Amniotic stem cell (primary cell): ENCODE results near the gene EFCAB13.
"Not testable (repeated sequence)": the region's sequence is repeated elsewhere in the genome, so short reads cannot be mapped to it uniquely, and the experiment has no call there.

Source experiments
- DNase-seq: peaks from one replicate; lab custom pipeline; 2025; lab: John Stamatoyannopoulos, UW

EFCAB13 gene

DNA sequence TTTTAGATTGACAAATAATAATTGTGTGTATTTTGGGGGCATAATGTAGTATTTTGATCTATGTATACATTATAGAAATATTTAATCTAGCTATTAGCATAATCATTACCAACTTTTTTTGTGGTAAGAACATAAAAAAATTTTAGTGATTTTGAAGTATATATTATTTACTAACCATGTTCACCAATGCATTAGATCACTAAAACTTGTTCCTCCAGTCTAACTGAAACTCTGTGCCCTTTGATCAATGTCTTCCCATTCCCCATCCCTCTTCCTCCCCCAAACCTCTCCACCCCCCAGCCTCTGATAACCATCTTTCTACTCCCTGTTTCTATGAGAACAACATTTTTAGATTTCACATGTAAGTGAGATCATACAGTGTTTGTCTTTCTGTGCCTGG is 8.5 kb downstream of the EFCAB13 start:
- DNase-seq = no peak

DNA sequence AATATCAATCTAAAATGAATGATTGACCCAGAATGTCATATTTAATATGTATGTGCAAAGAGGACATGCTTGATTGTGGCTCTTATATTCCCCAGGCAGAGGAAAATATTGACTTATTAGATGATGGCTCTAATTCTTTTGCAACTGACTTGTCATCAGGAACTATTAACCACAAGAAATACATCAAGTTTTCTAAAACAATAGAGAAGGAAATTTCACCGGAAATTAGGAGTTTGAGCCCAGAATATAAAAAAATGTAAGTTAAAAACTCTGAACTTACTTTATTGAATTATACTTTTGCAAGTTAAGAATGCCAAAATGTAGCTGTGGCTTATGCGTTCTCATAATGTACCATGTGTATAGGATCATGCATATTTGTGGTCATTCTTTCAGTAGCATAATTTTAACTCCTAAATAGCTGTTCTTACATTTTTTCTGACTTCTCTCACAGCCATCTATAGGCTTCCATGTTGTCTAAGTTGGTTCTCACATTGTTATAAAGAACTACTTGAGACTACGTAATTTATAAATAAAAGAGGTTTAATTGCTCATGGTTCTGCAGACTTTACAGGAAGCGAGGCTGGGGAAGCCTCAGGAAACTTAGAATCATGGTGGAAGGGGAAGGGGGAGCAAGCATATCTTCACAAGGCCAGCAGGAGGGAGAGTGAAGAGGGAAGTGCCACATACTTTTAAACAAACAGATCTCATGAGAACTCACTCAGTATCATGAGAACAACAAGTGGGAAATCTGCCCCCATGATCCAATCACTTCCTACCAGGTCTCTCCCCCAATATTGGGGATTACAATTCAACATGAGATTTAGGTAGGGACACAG is 11.6 kb downstream of the EFCAB13 start:
- DNase-seq = no peak

DNA sequence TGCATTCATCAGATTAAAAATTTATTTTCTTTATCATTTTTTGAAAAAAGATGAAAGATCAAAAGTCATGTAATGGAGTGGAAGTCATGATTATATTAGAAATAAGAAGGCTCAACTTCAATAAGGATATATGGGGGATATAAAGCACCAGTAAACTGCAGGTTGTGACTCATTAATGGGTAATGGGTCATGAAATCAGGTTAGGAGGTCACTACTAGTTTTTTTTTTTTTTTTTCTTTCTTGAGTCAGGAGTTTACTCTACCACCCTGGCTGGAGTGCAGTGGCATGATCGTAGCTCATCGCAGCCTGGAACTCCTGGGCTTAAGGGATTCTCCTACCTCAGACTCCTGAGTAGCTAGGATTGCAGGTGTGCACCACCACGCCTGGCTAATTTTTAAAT is 14.3 kb downstream of the EFCAB13 start:
- no peak for DNase-seq

DNA sequence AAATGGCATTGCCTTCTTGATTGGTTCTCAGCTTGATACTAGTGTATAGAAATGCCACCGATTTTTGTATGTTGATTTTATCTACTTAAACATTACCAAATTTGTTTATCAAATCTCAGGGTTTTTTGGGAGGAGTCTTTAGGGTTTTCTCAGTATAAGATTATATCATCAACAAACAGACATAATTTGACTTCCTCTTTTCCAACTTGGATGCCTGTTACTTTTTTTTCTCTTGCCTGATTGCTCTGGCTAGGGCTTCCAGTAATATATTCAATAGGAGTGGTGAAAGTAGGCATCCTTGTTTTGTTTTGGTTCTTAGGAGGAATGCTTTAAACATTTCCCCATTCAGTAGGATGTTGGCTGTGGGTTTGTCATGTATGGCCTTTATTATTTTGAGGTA is 29.1 kb downstream of the EFCAB13 start:
- DNase-seq = no peak

DNA sequence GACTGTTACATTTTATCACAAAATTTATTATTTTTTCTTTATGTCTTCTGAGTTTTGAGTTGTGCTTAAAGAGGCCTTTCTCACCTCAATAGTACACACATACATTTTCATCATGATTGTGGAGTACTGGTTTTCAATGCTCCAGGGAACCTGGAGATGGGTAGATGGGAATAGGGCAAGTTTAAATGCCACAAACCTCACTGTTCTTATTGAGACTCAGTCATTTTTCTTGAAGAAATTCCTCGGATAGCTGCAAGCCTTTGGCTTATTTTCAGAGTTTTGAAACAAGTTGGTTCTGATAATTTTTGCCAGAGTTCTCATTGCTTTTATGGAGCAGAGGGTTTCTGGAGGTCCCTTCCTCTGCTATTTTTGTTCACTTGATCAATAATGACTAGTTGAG is 34.9 kb downstream of the EFCAB13 start:
- DNase-seq = no peak

DNA sequence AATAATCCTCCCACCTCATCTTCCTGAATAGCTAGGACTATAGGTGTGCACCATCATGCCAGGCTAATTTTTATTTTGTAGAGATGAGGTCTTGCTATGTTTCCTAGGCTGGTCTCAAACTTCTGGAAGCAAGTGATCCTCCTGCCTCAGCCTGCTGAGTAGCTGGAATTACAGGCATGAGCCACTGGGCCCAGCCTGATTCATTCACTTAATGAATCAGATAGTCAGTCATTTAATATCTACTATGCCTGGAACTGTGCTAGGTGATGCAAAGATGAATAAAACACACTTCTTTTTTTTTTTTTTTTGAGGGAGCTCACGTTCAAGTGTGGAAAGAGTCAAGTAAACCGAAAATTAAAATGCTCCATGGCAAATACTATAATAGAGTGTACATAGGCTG is 39.4 kb downstream of the EFCAB13 start:
- DNase-seq = no peak

DNA sequence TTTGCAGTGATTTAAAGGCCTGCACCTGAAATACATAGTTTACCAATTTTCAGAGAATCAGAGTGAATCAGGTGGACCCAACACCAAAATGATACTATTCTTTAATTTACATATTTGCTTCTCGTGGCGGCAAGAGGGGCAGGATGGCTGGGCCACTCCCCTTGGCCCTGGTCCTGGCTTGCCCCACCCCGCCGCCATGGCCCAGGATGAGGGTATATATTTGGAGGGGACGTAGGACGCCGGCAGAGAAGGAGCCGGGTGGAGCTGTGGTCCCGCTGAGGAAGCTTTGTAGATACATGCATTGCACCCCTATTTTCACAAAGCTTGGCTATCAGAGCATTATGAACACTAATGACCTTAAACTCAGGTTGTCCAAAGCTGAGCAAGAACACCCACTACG is 43.5 kb downstream of the EFCAB13 start:
- DNase-seq = no peak

DNA sequence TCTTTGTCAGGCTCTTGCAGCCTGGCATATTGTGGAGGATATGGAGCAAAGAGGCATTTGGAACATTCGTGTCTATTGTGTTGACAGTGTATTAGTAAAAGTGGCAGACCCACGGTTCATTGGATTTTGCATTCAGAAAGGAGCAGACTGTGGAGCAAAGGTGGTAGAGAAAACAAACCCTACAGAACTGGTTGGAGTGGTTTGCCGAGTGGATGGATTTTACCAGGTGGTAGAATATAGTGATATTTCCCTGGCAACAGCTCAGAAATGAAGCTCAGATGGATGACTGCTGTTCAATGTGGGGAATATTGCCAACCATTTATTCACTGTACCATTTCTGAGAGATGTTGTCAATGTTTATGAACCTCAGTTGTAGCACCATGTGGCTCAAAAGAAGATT is 44.5 kb downstream of the EFCAB13 start:
- no peak for DNase-seq

DNA sequence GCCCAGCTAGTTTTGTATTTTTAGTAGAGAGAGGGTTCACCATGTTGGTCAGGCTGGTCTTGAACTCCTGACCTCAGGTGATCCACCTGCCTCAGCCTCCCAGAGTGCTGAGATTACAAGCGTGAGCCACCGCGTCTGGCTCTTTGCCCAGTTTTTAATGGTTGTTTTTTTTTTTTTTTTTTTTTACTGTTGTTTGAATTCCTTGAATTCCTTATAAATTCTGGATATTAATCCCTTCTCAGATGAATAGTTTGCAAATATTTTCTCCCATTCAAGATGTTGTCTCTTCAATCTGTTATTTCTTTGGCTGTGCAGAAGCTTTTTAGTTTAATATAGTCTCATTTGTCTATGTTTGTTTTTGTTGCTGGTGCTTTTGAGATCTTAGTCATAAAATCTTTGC is 47.1 kb downstream of the EFCAB13 start:
- DNase-seq = not testable (repeated sequence)

DNA sequence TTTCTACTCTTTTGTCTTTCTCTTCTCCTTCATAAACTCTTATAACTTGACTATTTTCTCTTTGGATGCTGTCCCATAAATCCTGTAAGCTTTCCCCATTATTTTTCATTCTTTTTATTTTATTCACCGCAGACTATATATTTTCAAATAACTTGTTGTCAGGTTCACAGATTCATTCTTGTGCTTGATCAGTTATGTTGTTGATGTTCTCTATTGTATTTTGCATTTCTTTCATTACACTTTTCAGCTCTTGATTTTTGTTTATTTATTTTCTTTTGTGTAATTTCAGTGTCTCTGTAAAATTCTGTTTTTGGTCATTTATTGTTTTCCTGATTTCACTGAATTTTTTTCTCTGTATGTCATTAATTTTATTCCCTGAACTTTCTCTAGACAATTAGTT is 49.2 kb downstream of the EFCAB13 start:
- DNase-seq = no peak

DNA sequence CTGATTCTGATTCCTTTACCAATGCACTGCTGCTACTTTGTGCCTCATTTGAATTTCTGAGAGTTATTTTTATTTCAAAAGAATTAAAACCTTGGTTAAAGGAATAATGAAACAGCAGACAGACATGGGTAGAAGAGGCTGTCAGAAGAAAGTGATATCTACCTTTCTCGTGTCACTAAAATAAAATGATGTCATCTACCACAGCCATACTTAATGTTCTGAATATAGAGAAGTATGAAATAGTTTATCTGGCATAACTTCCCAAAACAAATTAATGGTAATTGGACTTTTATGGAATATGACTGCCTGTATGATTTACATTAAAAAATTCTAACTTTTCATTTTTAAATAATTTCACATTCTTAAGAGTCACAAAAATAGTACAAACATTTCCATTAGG is 52.5 kb downstream of the EFCAB13 start:
- DNase-seq = no peak

DNA sequence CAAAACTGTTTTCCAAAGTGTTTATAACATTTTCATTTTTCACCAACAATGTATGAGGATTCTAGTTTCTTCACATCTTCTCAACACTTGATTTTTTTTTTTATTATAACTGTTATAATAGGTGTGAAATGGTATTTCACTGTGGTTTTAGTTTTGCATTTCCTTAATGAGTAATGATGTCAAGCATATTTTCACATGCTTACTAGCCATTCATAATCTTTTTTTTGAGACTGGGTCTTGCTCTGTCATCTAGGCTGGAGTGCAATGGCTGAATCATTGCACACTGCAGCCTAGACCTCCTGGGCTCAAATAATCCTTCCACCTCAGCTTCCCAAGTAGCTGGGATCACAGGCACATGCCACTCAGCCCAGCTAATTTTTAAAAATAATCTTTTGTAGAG is 65.1 kb downstream of the EFCAB13 start:
- DNase-seq = no peak

DNA sequence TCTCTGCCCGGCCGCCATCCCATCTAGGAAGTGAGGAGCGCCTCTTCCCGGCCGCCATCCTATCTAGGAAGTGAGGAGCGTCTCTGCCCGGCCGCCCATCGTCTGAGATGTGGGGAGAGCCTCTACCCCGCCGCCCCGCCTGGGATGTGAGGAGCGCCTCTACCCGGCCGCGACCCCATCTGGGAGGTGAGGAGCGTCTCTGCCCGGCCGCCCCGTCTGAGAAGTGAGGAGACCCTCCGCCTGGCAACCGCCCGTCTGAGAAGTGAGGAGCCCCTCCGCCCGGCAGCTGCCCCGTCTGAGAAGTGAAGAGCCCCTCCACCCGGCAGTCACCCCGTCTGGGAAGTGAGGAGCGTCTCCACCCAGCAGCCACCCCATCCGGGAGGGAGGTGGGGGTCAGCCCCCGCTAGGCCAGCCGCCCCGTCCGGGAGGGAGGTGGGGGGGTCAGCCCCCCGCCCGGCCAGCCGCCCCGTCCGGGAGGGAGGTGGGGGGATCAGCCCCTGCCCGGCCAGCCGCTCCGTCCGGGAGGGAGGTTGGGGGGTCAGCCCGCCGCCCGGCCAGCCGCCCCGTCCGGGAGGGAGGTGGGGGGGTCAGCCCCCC is 73.9 kb downstream of the EFCAB13 start:
- not testable (repeated sequence) for DNase-seq

DNA sequence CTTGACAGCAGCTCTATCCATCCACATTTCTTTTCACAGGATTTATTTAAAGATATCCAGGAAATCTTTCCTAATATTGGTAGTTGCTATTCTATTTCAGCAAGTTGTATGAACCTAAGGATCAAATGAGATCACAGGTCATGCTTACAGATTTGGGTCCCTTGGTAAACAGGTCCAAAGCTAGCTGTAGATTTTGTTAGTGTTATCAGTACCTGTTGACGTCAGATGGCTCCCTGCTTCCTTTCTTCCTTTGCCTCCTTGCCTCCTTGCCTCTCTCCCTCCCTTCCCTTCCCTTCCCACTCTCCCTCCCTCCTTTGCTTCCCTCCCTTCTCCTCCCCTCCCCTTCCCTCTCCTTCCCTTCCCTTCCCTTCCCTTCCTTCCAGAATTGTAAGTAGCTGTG is 76.6 kb downstream of the EFCAB13 start:
- no peak for DNase-seq

DNA sequence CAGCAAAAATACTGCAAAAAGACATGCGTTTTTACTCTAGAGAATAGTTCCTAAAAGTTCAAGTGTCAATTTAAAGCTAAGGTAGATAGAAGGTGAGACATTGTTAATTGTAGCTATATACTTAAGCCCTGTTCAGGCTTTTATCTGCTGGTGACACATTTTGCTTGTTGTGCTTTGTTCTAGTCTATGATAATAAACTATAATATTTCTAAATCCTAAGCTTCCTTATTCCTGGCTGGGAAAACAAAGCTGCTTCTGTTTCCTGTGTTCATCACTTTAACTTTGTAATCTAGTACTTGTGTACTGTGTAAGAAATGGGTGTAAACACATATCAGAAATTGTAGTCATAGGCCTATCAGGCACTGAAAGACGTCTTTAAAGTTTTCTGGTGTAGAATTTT is 77.3 kb downstream of the EFCAB13 start:
- DNase-seq = no peak

DNA sequence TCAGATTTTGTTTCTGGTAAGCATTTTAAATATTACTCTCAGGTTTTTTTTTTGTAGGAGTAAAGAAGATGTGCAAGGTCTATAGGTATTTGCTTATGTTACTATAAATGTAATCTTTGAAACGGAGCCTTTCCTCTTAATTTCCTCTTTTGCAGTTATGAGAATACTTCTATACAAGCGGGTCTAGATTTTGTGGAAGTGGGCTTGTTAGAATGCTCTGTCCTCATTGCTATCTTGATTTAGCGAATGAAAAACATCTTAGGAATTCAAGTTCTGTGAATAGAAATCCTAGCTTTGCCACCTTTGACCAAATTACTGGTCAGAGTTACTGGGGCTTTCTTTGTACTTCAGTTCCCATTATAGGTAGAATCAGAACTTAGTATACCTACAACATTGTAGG is 80.3 kb downstream of the EFCAB13 start:
- DNase-seq = no peak

DNA sequence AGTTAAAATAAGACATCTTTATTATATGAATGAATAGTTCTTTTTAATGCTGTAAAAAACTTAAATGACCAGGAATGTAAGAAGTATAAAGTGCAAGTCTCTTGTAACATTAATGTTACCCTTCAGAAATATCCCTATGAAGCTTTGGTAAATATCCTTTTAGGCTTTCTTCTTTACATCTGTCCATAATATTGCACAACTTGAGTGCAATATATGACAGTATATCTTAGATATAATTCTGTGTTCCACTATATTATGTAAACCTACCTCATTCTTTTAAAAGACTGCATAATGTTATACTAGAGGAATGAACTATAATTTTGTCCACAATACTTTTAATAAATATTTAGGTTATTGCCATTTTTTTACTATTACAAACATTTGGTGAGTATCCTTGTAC is 81.1 kb downstream of the EFCAB13 start:
- no peak for DNase-seq

DNA sequence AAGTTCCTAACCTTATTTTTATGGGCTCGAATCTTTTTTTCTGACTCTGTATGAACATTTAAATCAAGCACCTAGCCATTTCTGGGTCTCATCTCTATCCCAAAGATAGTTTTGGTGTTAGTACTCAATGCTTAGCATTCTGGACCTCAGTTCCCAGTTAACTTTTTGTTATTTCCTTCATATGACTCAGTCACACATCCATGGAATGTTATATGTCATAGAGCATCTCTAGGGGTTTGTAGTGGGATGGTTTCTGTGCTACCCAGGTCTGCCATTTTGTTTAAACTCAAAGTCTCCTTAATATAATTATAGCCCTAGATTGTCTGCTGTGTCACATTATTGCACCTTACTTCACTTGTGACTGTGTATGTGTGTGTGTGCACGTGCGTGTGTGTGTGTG is 90.1 kb downstream of the EFCAB13 start:
- DNase-seq = no peak

DNA sequence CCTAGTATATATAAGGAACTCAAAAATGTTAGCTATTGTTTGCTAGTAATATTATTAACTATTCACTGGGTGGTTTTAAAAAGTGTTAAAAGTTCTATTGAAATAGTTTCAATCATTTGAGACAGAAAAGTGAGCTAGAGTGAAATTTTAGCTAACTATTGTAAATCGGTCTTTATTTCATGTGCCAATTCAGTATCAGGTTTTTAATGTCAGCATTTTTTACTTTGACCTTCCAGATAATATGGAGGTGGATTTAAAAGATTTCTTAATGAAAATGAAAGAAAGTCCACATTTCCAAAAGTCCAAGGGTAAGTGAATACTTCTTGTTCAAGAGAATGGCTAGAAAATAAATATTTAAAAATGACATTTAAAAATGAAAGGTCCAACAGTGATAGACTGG is 90.9 kb downstream of the EFCAB13 start:
- DNase-seq = no peak

DNA sequence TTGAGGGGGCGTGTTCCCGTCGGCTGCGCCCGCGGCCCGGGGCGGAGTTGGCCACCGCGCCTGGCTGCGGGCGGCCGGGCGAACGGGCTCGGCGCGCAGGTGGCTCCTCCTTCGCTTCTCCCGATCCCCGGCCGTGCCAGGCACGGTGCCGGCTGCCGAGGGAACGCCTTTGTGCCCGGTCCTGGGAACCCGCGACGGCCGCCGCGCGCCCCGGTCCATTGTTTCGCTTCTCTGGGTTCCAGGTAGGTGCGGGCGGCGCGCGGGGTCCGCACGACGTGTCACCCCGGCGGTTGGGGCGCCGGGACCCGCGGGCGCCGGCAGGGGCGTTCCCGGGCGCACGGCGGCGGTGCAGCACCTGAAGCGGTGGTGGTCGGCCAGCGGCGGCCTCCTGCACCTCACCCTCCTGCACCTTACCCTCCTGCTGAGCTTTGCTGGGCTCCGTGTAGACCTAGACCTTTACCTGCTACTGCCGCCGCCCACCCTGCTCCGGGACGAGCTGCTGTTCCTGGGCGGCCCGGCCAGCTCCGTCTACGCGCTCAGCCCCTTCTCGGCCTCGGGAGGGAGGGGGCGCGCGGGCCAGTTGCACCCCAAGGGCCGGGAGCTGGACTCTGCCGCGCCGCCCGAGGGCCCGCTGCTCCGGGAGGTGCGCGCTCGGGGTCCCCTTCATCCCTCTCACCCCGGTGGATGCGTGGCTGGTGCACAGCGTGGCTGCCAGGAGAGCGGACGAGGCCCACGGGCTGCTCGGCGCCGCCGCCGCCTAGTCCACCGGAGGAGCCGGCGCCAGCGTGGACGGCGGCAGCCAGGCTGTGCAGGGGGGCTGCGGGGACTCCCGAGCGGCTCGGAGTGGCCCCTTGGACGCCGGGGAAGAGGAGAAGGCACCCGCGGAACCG is 99.9 kb downstream of the EFCAB13 start:
- no peak for DNase-seq

DNA sequence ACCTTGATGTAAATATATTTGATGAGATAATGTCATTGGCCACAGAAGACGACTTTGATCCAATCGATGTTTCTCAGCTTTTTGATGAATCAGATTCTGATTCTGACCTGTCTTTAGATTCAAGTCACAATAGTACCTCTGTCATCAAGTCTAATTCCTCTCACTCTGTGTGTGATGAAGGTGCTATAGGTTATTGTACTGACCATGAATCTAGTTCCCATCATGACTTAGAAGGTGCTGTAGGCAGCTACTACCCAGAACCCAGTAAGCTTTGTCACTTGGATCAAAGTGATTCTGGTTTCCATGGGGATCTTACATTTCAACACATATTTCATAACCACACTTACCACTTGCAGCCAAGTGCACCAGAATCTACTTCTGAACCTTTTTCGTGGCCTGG is 101.5 kb downstream of the EFCAB13 start:
- DNase-seq = not testable (repeated sequence)

DNA sequence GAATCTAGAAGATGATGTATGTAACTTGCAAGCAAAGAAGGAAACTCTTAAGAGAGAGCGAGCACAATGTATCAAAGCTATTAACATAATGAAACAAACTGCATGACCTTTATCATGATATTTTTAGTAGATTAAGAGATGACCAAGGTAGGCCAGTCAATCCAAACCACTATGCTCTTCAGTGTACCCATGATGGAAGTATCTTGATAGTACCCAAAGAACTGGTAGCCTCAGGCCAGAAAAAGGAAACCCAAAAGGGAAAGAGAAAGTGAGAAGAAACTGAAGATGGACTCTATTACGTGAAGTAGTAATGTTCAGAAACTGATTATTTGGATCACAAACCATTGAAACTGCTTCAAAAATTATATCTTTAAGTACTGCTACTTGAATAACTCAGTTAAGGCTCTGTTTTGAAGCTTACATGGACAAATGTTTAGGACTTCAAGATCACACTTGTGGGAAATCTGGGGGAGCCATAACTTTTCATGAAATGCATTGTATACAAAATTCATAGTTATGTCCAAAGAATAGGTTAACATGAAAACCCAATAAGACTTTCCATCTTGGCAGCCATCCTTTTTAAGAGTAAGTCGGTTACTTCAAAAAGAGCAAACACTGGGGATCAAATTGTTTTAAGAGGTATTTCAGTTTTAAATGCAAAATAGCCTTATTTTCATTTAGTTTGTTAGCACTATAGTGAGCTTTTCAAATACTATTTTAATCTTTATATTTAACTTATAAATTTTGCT is 102.3 kb downstream of the EFCAB13 start:
- DNase-seq = not testable (repeated sequence)
